CD14-positive monocyte (primary cell): ENCODE results near the gene FBXO48. TPM values are rescaled to one million over a fixed set of nuclear protein-coding genes. Genes with fewer than 3 reads are reported as not detected.

Source experiments
- DNase-seq, 3 donors: peaks; one replicate each; pipeline ENCODE4 v3.0.0-alpha.2; 2011 to 2022
- H2AFZ ChIP-seq: 2 replicates; pipeline ENCODE4 v1.6.0; 2012; ENCODE audit warnings: mild to moderate bottlenecking, low read depth, low read length, inconsistent platforms; ENCODE audit not compliant: insufficient read depth, poor library complexity, severe bottlenecking
- H3K27ac ChIP-seq, 2 donors: 1 replicate in 1 of 2; 2 replicates in 1 of 2; pipeline ENCODE4 v1.5.1; 2012 to 2013; ENCODE audit warnings: low read length in 2 of 2, control low read depth in 1 of 2, inconsistent platforms in 1 of 2, low read depth in 1 of 2, mild to moderate bottlenecking in 1 of 2
- H3K27me3 ChIP-seq, 2 donors: one replicate each; pipeline versions ENCODE4 v1.6.0 to v1.6.1; 2011 to 2013; ENCODE audit warnings: low read length in 2 of 2; ENCODE audit not compliant: control insufficient read depth in 2 of 2, insufficient read depth in 2 of 2
- H3K36me3 ChIP-seq, 2 donors: replicated peaks in 1 of 2; 1 replicate in 1 of 2; 2 replicates in 1 of 2; pipeline versions ENCODE4 v1.5.1 to v1.6.1; 2012 to 2013; ENCODE audit warnings: low read length in 2 of 2, control low read depth in 1 of 2, inconsistent platforms in 1 of 2, mild to moderate bottlenecking in 1 of 2; ENCODE audit not compliant: insufficient read depth in 2 of 2, control insufficient read depth in 1 of 2
- H3K4me1 ChIP-seq, 2 donors: 1 replicate in 1 of 2; 2 replicates in 1 of 2; pipeline versions ENCODE4 v1.5.1 to v1.6.1; 2012 to 2013; ENCODE audit warnings: low read length in 2 of 2, control low read depth in 1 of 2, inconsistent platforms in 1 of 2, mild to moderate bottlenecking in 1 of 2, moderate library complexity in 1 of 2; ENCODE audit not compliant: insufficient read depth in 2 of 2, control insufficient read depth in 1 of 2
- H3K4me2 ChIP-seq: replicated peaks from 2 replicates; pipeline ENCODE3; 2012; ENCODE audit warnings: low read length, moderate library complexity, mild to moderate bottlenecking; ENCODE audit not compliant: poor library complexity, severe bottlenecking; ENCODE audit errors: extremely low read depth
- H3K4me3 ChIP-seq, 3 experiments: fragments of 200-600 bp in 1 of 3; sonication (generic) in 1 of 3; replicated peaks in 1 of 3; 1 replicate in 2 of 3; 2 replicates in 1 of 3; pipeline ENCODE4 v1.5.1; 2011 to 2013; ENCODE audit warnings: low read length in 3 of 3, mild to moderate bottlenecking in 3 of 3, control low read depth in 2 of 3, low read depth in 2 of 3, inconsistent platforms in 1 of 3, moderate library complexity in 1 of 3
- H3K79me2 ChIP-seq: 2 replicates; pipeline ENCODE4 v1.6.0; 2012; ENCODE audit warnings: mild to moderate bottlenecking, control low read depth, inconsistent platforms, low read length, moderate library complexity; ENCODE audit not compliant: insufficient read depth
- H3K9ac ChIP-seq: 2 replicates; pipeline ENCODE4 v1.6.0; 2017; ENCODE audit warnings: low read length, mild to moderate bottlenecking; ENCODE audit not compliant: insufficient read depth, poor library complexity, severe bottlenecking
- H3K9me3 ChIP-seq, 2 donors: replicated peaks in 1 of 2; 1 replicate in 1 of 2; 2 replicates in 1 of 2; pipeline versions ENCODE4 v1.5.1 to v1.6.1; 2012 to 2013; ENCODE audit warnings: low read length in 2 of 2, control low read depth in 1 of 2; ENCODE audit not compliant: control insufficient read depth in 1 of 2, insufficient read depth in 1 of 2
- H4K20me1 ChIP-seq: 2 replicates; pipeline ENCODE4 v1.6.0; 2012; ENCODE audit warnings: mild to moderate bottlenecking, low read length, control low read depth, moderate library complexity; ENCODE audit not compliant: insufficient read depth
- H3K27ac Mint-ChIP-seq, 7 donors: one replicate each; pipeline ENCODE4 v1.8.0; 2020; ENCODE audit warnings: mild to moderate bottlenecking in 7 of 7, mixed read lengths in 7 of 7, moderate library complexity in 6 of 7, inconsistent platforms in 2 of 7
- H3K27me3 Mint-ChIP-seq, 3 donors: one replicate each; pipeline ENCODE4 v1.8.0; 2021 to 2022; ENCODE audit warnings: low read depth in 3 of 3, mild to moderate bottlenecking in 3 of 3, mixed read lengths in 3 of 3, moderate library complexity in 3 of 3, inconsistent platforms in 1 of 3
- H3K36me3 Mint-ChIP-seq, 2 donors: one replicate each; pipeline ENCODE4 v1.8.0; 2020; ENCODE audit warnings: mixed read lengths in 2 of 2, inconsistent platforms in 1 of 2, mild to moderate bottlenecking in 1 of 2
- H3K4me1 Mint-ChIP-seq: one replicate; pipeline ENCODE4 v1.8.0; 2020; ENCODE audit warnings: mild to moderate bottlenecking, mixed read lengths
- H3K4me3 Mint-ChIP-seq, 2 donors: one replicate each; pipeline ENCODE4 v1.8.0; 2020; ENCODE audit warnings: mild to moderate bottlenecking in 2 of 2, mixed read lengths in 2 of 2, moderate library complexity in 1 of 2
- H3K9me3 Mint-ChIP-seq, 7 donors: one replicate each; pipeline ENCODE4 v1.8.0; 2020 to 2022; ENCODE audit warnings: mixed read lengths in 7 of 7, mild to moderate bottlenecking in 6 of 7, moderate library complexity in 6 of 7, inconsistent platforms in 2 of 7
- WGBS: methylation state at CpG from one replicate; pipeline ENCODE4 v1.1.5; 2013; ENCODE audit warnings: missing lambda C conversion rate; ENCODE audit not compliant: insufficient coverage; 5-methylcytosine and 5-hydroxymethylcytosine counted together
- intact Hi-C, 2 donors: fragments of 100-400 bp; cut with micrococcal nuclease; formaldehyde crosslinking; loops; one replicate each; pipeline versions ENCODE4 v1.15.0 to v1.15.1; 2023
- polyA plus RNA-seq, 3 donors: library from polyadenylated mRNA; depleted of rRNA in 1 of 3; unstranded in 2 of 3; stranded (reverse) in 1 of 3; fragments of 300-500 nt in 2 of 3; fragments of >200 nt in 1 of 3; fragmentation: Illumina TruSeq in 2 of 3; gene quantifications; 1 replicate in 2 of 3; 2 replicates in 1 of 3; pipeline ENCODE4 v1.2.3, GENCODE V29; 2012 to 2021
- TF ChIP-seq, protein P1 (sequence below): fragments of 200-600 bp; IDR thresholded peaks from one replicate; pipeline ENCODE4 v1.8.0; 2022; ENCODE audit warnings: antibody characterized with exemption, mild to moderate bottlenecking

Gene FBXO48
- polyA plus RNA-seq, 3 donors, result 0.08 to 0.85 (median 0.31) TPM

DNA sequence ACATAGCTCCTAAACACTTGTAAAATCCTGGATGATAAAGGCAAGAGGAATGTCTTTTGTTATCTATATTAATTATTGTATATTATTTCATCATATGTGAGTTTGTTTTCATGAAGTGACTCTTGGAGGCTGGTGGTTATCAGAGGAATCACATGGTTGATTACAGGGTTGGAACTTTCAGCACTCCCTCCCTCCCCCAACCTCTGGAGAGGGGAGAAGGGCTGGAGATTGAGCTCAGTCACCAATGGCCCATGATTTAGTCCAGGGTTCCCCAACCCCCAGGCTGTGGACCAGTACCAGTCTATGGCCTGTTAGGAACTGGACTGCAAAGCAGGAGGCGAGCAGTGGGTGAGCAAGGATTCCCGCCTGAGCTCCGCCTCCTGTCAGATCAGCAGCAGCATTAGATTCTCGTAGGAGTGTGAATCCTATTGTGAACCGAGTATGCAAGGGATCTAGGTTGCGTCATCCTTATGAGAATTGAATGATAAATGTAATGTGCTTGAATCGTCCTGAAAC lies 37.7 kb downstream of the FBXO48 start:
- Histone ChIP-seq H3K79me2 (peaks cover 4% of the 10 kb centered on the region), H3K27ac (no peak overlapping the region), H3K9me3 (peaks cover 0 to 5% of the 10 kb centered on the region in 2 donors), H2AFZ (no peak overlapping the region), H3K4me2 (no peak overlapping the region), H3K27me3 (no peaks in the 10 kb centered on the region), H3K36me3 (no peaks in the 10 kb centered on the region), H3K4me3 (no peak overlapping the region), H3K9ac (no peak overlapping the region), H3K4me1 (peaks cover 53% of the 10 kb centered on the region in 2 donors), H4K20me1 (no peaks in the 10 kb centered on the region)
- peaks cover 0 to 6% (median 0%) of the 10 kb centered on the region in 3 donors for H3K27me3 Mint-ChIP-seq
- peaks cover 0 to 6% (median 2%) of the 10 kb centered on the region in 7 donors for H3K9me3 Mint-ChIP-seq
- H3K27ac Mint-ChIP-seq, result peak overlapping the region in 2 of 7 donors; percentile 10 to 45
- no peak overlapping the region for H3K4me3 Mint-ChIP-seq
- peaks cover 28% of the 10 kb centered on the region for H3K4me1 Mint-ChIP-seq
- intact Hi-C loops, result loop anchor here (5.0 to 10.0 kb wide), 3 partner anchors 42 to 175 kb away; partner anchors contain the start of genes PLEK (in 1 of the 2) and PPP3R1 (in 1 of the 2)
- TF ChIP-seq, protein P1, sequence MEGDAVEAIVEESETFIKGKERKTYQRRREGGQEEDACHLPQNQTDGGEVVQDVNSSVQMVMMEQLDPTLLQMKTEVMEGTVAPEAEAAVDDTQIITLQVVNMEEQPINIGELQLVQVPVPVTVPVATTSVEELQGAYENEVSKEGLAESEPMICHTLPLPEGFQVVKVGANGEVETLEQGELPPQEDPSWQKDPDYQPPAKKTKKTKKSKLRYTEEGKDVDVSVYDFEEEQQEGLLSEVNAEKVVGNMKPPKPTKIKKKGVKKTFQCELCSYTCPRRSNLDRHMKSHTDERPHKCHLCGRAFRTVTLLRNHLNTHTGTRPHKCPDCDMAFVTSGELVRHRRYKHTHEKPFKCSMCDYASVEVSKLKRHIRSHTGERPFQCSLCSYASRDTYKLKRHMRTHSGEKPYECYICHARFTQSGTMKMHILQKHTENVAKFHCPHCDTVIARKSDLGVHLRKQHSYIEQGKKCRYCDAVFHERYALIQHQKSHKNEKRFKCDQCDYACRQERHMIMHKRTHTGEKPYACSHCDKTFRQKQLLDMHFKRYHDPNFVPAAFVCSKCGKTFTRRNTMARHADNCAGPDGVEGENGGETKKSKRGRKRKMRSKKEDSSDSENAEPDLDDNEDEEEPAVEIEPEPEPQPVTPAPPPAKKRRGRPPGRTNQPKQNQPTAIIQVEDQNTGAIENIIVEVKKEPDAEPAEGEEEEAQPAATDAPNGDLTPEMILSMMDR, result no peak
- H3K36me3 Mint-ChIP-seq, result peaks cover 0 to 3% of the 10 kb centered on the region in 2 donors
- WGBS, result 93% methylated on average over 3 of the region's 7 CpGs
- DNase-seq, result no peak

- no peaks in the 10 kb centered on the region for H4K20me1 ChIP-seq
- peaks cover 28% of the 10 kb centered on the region for H3K4me1 Mint-ChIP-seq
- H3K27ac ChIP-seq, result peak overlapping the region in 1 of 2 donors; percentile 91
- H2AFZ ChIP-seq, result no peak overlapping the region
- peak overlapping the region in 4 of 7 donors; percentile 30 to 99 (median 98) for H3K27ac Mint-ChIP-seq
- H3K4me2 ChIP-seq, result peak overlapping the region; percentile 42
- H3K27me3 Mint-ChIP-seq, result peaks cover 0 to 6% (median 0%) of the 10 kb centered on the region in 3 donors
- H3K9me3 ChIP-seq, result peaks cover 0 to 5% of the 10 kb centered on the region in 2 donors
- H3K27me3 ChIP-seq, result no peaks in the 10 kb centered on the region
- intact Hi-C loops, result loop anchor here (5.0 to 10.0 kb wide), 3 partner anchors 41 to 174 kb away; partner anchors contain the start of genes PLEK (in 1 of the 2) and PPP3R1 (in 1 of the 2)
- TF ChIP-seq, protein P1, result no peak
- H3K36me3 ChIP-seq, result no peaks in the 10 kb centered on the region
- no CpG with 5 or more reads among the region's 1 CpG for WGBS
- peaks cover 0 to 6% (median 2%) of the 10 kb centered on the region in 7 donors for H3K9me3 Mint-ChIP-seq
- H3K36me3 Mint-ChIP-seq, result peaks cover 0 to 3% of the 10 kb centered on the region in 2 donors
- H3K9ac ChIP-seq, result no peak overlapping the region
- no peak for DNase-seq
- no peak overlapping the region for H3K4me3 Mint-ChIP-seq
- peak overlapping the region in 1 of 3 experiments; percentile 46 for H3K4me3 ChIP-seq
- peaks cover 4% of the 10 kb centered on the region for H3K79me2 ChIP-seq
- peaks cover 59% of the 10 kb centered on the region in 2 donors for H3K4me1 ChIP-seq
These were observed 38.3 kb downstream of the FBXO48 start for GRCh38 chr2:68428746-68429145.
